Omental fat pad (tissue), 4 donors: ENCODE results near the gene GPR107. TPM values are rescaled to one million over a fixed set of nuclear protein-coding genes. Genes with fewer than 3 reads are reported as not detected.

Source experiments
- ATAC-seq: fragments of 150-250 bp; one replicate; pipeline ENCODE4 v1.9.1; 2016; ENCODE audit warnings: mild to moderate bottlenecking, moderate library complexity; ENCODE audit not compliant: low FRiP score
- DNase-seq: peaks from one replicate; pipeline ENCODE4 v3.0.0-alpha.2; 2019; ENCODE audit warnings: low spot score
- total RNA-seq, 4 donors: library from RNA; depleted of rRNA; stranded (reverse); fragments of >200 nt; gene quantifications; one replicate each; pipeline ENCODE4 v1.1.0, GENCODE V29; 2016
- TF ChIP-seq, protein P1 (sequence below), 3 donors: fragments of 450-650 bp; IDR thresholded peaks; one replicate each; pipeline ENCODE4 v1.5.1; 2016 to 2017; ENCODE audit warnings: antibody characterized with exemption in 3 of 3, mild to moderate bottlenecking in 3 of 3, moderate library complexity in 2 of 3

GPR107 gene
- total RNA-seq, 4 donors from 2014 or later, result 17.5 to 24.1 (median 20.0) TPM

DNA sequence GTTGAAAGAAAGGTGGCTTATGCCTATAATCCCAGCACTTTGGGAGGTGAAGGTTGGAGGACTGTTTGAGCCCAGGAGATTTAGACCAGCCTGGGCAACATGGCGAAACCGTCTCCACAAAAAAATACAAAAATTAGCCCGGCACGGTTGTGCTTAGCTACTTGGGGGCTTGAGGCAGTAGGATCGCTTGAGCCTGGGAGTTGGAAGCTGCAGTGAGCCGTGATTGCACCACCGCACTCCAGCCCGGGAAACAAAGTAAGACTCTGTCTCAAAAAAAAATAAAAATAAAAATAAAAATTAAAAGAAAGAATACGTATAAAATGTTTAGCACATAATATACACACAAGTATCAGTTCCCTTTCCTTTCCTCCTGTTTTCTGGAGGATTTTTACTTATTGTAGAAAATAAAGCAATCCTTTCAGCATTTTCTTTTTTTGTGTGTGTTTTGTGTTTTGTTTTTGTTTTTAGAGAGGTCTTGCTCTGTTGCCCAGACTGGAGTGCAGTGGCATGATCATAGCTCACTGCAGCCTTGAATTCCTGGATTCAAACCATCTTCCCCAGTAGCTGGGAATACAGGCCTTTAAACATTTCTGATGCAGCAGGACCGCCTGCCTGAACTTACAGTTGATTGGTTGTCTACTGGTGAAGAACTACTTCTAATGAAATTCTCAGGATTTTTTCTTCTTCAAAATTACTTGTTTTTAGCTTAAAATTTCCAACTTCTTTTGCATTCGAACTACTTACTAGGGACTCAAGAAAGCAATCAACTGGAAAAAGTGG lies 4.1 kb upstream of the GPR107 start:
- ATAC-seq (no peak), DNase-seq (no peak)
- TF ChIP-seq, protein P1, sequence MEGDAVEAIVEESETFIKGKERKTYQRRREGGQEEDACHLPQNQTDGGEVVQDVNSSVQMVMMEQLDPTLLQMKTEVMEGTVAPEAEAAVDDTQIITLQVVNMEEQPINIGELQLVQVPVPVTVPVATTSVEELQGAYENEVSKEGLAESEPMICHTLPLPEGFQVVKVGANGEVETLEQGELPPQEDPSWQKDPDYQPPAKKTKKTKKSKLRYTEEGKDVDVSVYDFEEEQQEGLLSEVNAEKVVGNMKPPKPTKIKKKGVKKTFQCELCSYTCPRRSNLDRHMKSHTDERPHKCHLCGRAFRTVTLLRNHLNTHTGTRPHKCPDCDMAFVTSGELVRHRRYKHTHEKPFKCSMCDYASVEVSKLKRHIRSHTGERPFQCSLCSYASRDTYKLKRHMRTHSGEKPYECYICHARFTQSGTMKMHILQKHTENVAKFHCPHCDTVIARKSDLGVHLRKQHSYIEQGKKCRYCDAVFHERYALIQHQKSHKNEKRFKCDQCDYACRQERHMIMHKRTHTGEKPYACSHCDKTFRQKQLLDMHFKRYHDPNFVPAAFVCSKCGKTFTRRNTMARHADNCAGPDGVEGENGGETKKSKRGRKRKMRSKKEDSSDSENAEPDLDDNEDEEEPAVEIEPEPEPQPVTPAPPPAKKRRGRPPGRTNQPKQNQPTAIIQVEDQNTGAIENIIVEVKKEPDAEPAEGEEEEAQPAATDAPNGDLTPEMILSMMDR (IDR thresholded peaks at IDR 0.05), result no peak

DNA sequence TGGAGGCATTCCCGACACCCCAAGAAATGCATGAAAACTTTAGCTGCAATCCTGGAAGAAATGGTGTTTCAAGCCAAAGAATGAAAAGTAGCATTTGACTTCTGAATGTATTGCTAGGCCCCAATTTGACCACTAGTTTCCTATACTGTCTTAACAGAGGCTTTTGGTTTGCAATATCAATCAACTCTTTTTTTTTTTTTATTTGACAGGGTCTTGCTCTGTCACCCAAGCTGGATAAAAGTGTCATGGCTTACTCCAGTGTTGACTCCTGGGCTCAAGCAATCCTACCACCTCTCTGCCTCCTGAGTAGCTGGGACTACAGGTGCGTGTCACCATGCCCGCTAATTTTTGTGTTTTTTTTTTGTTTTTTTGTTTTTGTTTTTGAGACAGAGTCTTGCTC lies 3.2 kb upstream of the GPR107 start:
- TF ChIP-seq, protein P1 (IDR thresholded peaks at IDR 0.05), result no peak
- no peak for DNase-seq
- no peak for ATAC-seq

DNA sequence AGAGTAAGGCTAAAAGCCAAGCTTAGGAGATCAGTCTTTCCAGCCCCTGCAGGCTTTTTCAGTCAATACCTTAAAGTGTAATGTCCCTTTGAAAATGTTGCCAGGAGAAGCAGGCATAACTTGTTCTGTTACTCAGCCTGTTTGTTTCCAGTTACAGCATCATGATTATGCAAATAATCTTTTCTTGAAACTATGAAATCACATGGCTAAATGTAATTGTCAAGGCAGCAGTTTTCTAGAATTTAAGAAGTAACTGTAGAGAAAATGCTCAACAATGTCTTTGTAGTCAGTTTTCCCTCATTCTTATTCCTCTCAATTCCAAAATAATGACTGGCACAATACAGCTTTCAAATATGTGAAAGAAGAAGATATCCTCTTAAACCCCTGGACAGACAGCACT lies 1.9 kb upstream of the GPR107 start:
- TF ChIP-seq, protein P1 (IDR thresholded peaks at IDR 0.05), result no peak
- no peak for DNase-seq
- ATAC-seq, result no peak

DNA sequence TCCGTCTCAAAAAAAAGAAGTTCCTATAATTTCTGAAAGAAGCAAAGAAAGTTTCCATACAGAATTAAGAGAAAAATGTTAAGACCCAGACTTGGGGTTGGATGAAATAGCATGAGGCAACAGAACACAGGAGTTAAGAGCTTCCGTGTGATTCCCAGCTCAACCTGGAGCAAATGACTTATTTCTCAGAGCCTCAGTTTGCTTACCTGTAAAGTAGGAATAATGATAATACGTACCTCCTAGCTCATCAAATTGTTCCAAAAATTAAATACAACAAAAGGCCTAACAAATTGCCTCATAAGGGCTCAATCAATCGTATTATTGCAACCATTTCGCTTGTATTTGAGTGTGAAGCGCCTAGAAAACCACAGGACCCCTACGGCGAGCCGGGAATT lies 600 bp upstream of the GPR107 start:
- ATAC-seq (no peak), DNase-seq (no peak)
- TF ChIP-seq, protein P1 (IDR thresholded peaks at IDR 0.05), result no peak

DNA sequence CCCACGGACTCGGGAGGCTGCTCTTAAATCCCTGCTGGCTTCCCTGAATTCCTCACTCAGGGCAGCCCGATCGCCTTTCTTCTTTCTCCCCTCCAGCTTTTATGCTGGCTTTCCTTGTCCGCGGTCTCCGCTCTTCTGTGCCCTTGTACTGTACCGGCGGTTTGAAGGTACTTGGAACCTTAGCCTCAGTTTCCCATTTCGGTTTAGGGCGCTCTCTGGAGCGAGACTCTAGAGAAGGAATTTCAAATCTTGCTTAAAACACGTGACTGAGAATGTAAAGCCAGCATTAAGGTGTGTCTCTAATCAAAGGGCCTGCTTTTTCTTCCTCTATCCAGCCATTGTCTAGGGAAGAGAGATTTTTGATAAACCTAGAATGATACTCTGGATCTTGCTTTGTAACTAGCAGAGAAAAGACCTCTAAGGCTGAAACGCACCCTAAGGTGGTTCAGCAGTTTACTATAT lies 650 bp downstream of the GPR107 start:
- ATAC-seq (no peak), DNase-seq (no peak)
- TF ChIP-seq, protein P1 (IDR thresholded peaks at IDR 0.05), result no peak

DNA sequence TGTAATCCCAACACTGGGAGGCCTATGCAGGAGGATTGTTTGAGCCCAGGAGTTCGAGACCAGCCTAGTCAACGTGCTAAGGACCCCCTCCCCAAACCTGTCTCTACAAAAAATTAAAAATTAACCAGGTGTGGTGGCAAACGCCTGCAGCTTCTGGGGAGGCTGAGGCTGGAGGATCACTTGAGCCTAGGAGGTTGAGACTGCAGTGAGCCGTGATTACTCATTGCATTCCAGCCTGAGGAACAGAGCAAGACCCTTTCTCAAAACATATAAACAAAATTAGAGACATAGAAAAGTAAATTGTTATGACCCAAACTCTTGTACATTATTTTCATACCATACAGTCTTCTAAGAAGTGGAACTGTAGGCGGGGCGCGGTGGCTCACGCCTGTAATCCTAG lies 1.1 kb downstream of the GPR107 start:
- no peak for DNase-seq
- no peak for ATAC-seq
- TF ChIP-seq, protein P1 (IDR thresholded peaks at IDR 0.05), result no peak

DNA sequence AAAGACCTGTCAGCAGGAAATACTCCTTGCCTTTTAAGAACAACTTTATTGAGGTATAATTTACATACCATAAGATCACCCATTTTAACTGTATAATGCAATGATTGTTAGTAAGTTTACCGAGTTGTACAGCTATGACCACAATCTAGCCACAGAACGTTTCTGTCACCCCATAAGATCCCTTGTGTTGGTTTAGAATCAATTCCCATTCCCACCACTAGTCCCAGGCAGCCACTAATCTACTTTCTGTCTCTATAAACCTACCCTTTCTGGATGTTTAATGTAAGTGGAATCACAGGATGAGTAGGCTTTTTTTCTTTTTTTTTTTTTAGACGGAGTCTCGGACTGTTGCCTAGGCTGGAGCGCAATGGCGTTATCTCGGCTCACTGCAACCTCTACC lies 4.4 kb downstream of the GPR107 start:
- TF ChIP-seq, protein P1 (IDR thresholded peaks at IDR 0.05), result no peak
- ATAC-seq, result no peak
- DNase-seq, result no peak
